Measurements from ENCODE around the gene NR0B2. TPM values are rescaled to one million over a fixed set of nuclear protein-coding genes. Genes with fewer than 3 reads are reported as not detected.
A peak's percentile ranks its signal among the peaks of the same experiment; 100 is the strongest.

NR0B2 gene
- total and polyA plus RNA-seq, 2 of the 13 experiments (the other 11 are each of a cell fraction or from before 2014, with no cell fraction given): 72.5 to 133 TPM

- TF ChIP-seq, protein P1, sequence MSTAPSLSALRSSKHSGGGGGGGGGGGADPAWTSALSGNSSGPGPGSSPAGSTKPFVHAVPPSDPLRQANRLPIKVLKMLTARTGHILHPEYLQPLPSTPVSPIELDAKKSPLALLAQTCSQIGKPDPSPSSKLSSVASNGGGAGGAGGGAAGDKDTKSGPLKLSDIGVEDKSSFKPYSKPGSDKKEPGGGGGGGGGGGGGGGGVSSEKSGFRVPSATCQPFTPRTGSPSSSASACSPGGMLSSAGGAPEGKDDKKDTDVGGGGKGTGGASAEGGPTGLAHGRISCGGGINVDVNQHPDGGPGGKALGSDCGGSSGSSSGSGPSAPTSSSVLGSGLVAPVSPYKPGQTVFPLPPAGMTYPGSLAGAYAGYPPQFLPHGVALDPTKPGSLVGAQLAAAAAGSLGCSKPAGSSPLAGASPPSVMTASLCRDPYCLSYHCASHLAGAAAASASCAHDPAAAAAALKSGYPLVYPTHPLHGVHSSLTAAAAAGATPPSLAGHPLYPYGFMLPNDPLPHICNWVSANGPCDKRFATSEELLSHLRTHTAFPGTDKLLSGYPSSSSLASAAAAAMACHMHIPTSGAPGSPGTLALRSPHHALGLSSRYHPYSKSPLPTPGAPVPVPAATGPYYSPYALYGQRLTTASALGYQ (CRISPR knock-in tag; IDR thresholded peaks at IDR 0.05): no peak
- 0 out of 2 replicates have a peak, but pooled peaks have one; percentile 34 for TF ChIP-seq KDM1A (CRISPR knock-in tag; IDR thresholded peaks at IDR 0.05)
- 0 out of 2 replicates have a peak, but pooled peaks have one; percentile 57 for TF ChIP-seq ZNF546 (CRISPR knock-in tag; conservative IDR thresholded peaks at IDR 0.05)
- no peak for TF ChIP-seq ZNF629 (CRISPR knock-in tag; conservative IDR thresholded peaks at IDR 0.05)
- TF ChIP-seq RFXAP (CRISPR knock-in tag; IDR thresholded peaks at IDR 0.05; ENCODE audit: borderline replicate concordance): no peak; the same call in 1 of the 2 replicates
- 0 out of 2 replicates have a peak, but pooled peaks have one; percentile 3 for TF ChIP-seq ZNF225 (CRISPR knock-in tag; IDR thresholded peaks at IDR 0.05)
- TF ChIP-seq ZNF335 (CRISPR knock-in tag; IDR thresholded peaks at IDR 0.05): no peak
- no peak; the same call in 1 of the 2 replicates for TF ChIP-seq MYC (CRISPR knock-in tag; IDR thresholded peaks at IDR 0.05; ENCODE audit: borderline replicate concordance)
- TF ChIP-seq, protein P2, sequence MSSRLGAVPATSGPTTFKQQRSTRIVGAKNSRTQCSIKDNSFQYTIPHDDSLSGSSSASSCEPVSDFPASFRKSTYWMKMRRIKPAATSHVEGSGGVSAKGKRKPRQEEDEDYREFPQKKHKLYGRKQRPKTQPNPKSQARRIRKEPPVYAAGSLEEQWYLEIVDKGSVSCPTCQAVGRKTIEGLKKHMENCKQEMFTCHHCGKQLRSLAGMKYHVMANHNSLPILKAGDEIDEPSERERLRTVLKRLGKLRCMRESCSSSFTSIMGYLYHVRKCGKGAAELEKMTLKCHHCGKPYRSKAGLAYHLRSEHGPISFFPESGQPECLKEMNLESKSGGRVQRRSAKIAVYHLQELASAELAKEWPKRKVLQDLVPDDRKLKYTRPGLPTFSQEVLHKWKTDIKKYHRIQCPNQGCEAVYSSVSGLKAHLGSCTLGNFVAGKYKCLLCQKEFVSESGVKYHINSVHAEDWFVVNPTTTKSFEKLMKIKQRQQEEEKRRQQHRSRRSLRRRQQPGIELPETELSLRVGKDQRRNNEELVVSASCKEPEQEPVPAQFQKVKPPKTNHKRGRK (CRISPR knock-in tag; IDR thresholded peaks at IDR 0.05): no peak
- TF ChIP-seq ZFP91 (CRISPR knock-in tag; IDR thresholded peaks at IDR 0.05; ENCODE audit: borderline replicate concordance): peak; percentile 57; the same call in 1 of the 2 replicates
- no peak for TF ChIP-seq FOXM1 (CRISPR knock-in tag; IDR thresholded peaks at IDR 0.05)
- TF ChIP-seq ZNF468 (CRISPR knock-in tag; IDR thresholded peaks at IDR 0.05): 0 out of 2 replicates have a peak, but pooled peaks have one; percentile 81
- TF ChIP-seq, protein P3, sequence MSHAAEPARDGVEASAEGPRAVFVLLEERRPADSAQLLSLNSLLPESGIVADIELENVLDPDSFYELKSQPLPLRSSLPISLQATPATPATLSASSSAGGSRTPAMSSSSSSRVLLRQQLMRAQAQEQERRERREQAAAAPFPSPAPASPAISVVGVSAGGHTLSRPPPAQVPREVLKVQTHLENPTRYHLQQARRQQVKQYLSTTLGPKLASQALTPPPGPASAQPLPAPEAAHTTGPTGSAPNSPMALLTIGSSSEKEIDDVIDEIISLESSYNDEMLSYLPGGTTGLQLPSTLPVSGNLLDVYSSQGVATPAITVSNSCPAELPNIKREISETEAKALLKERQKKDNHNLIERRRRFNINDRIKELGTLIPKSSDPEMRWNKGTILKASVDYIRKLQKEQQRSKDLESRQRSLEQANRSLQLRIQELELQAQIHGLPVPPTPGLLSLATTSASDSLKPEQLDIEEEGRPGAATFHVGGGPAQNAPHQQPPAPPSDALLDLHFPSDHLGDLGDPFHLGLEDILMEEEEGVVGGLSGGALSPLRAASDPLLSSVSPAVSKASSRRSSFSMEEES (CRISPR knock-in tag; IDR thresholded peaks at IDR 0.05): no peak
- no peak for TF ChIP-seq CENPX (CRISPR knock-in tag; IDR thresholded peaks at IDR 0.05)
- TF ChIP-seq ZNF770 (CRISPR knock-in tag; IDR thresholded peaks at IDR 0.05): peak; percentile 17; the same call in 1 of the 2 replicates
- no peak for TF ChIP-seq PHF5A (CRISPR knock-in tag; IDR thresholded peaks at IDR 0.05; ENCODE audit: low read depth, unreplicated experiment)
- TF ChIP-seq RORA (CRISPR knock-in tag; IDR thresholded peaks at IDR 0.05): no peak
- peak; percentile 51; the same call in 1 of the 2 replicates for TF ChIP-seq KMT2B (CRISPR knock-in tag; IDR thresholded peaks at IDR 0.05)
- TF ChIP-seq TGIF2 (CRISPR knock-in tag; IDR thresholded peaks at IDR 0.05): no peak
- peak; percentile 76 for TF ChIP-seq THAP11 (CRISPR knock-in tag; IDR thresholded peaks at IDR 0.05)
- peak; percentile 34 for TF ChIP-seq SPEN (CRISPR knock-in tag; IDR thresholded peaks at IDR 0.05; ENCODE audit: low read depth)
These were observed 46.2 kb upstream of the NR0B2 start, which contains the start of gene KDF1 (continued) for GRCh38 chr1:26959722-26960624.

All from HepG2 (cell line).